Retina (tissue), 1 donor: ENCODE results near the gene TLR1.
A peak's percentile ranks its signal among the peaks of the same experiment; 100 is the strongest.
"Not testable (repeated sequence)": the region's sequence is repeated elsewhere in the genome, so short reads cannot be mapped to it uniquely, and the experiment has no call there.

ENCODE experiments used
- DNase-seq: peaks from one replicate; pipeline ENCODE4 v3.0.0-alpha.2; 2016

The TLR1 gene, protein sequence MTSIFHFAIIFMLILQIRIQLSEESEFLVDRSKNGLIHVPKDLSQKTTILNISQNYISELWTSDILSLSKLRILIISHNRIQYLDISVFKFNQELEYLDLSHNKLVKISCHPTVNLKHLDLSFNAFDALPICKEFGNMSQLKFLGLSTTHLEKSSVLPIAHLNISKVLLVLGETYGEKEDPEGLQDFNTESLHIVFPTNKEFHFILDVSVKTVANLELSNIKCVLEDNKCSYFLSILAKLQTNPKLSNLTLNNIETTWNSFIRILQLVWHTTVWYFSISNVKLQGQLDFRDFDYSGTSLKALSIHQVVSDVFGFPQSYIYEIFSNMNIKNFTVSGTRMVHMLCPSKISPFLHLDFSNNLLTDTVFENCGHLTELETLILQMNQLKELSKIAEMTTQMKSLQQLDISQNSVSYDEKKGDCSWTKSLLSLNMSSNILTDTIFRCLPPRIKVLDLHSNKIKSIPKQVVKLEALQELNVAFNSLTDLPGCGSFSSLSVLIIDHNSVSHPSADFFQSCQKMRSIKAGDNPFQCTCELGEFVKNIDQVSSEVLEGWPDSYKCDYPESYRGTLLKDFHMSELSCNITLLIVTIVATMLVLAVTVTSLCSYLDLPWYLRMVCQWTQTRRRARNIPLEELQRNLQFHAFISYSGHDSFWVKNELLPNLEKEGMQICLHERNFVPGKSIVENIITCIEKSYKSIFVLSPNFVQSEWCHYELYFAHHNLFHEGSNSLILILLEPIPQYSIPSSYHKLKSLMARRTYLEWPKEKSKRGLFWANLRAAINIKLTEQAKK

DNA sequence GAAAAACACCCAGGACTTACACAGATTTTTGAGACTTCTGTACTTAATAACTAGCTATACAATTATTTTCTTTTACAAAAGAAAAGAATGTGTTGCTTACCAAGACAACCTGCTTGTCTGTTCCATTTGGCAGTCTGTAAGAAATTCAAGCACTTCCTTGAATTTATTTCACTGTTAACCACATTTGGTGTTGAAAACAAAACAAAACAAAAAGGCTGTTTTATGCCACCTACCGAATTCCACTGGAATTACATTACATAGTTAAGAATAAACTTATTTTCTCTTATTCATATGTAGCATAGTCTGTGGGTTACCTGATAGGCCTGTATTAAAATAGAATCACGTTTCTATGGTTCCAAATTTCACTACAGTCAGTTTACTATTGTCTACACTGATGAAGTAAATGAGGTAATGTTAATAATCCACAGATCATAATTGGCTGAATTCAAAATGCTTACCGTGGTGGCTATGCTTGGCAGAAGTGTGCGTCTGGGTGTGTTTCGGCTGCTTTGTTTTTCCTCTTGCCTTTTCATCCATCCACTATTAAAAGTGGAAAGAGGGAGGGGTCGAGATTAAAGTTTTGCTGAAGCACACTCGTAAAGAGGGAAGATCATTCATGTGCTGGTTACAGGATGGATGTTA is at the start of gene TLR1:
Gene TLR1, minus strand, starts transcription at position 138 of the 642 bp plus-strand sequence. CDS start 5,960 bp downstream, outside the sequence.
- DNase-seq = no peak

DNA sequence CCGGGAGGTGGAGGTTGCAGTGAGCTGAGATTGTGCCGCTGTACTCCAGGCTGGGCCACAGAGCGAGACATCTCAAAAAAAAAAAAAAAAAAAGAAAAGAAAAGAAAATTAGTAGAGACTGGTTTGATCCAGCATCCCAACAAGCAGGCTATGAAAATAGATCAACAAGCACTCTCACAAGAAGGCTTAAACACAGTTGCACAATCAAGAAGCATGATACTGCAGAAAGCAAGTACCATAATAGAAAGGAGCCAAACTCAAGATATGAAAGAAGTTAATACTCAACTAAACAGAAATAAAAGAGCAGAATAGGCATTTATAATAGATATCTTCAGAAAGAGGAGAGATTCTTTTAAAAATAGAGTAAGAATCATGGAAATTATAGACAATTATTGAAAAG is 41.4 kb upstream of the TLR1 start:
- DNase-seq = no peak

DNA sequence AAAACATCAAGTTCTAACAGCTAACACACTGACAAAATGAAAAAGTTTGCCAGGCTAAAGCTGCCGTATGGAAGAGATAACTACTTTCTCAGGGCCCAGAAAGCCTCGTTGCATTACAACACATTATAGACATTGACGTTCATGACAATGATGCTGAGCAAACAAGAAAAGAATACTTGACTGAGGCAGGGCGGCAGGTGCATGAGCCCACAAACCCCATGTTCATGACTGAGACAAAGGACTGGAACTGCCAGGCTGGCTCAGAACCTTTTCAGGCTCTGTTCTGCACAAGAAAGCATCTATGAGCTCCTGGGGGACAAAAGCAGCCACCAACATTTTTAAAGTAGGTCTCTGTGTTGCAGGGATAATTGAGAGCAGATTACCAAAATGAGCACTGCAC is 38.4 kb upstream of the TLR1 start:
- DNase-seq = peak; percentile 10

DNA sequence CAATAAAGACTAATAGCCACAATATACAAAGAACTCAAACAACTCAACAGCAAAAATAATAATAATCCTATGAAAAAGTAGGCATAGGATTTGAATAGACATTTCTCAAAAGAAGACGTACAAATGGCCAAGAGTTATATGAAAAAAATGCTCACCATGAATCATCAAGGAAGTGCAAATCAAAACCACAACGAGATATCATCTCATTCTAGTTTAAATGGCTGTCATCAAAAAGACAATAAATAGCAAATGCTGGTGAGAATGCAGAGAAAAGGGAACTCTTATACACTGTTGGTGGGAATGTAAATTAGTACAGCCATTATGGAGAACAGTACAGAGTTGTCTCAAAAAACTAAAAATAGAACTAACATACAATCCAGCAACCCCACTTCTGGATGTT is 33.3 kb upstream of the TLR1 start:
- no peak for DNase-seq

DNA sequence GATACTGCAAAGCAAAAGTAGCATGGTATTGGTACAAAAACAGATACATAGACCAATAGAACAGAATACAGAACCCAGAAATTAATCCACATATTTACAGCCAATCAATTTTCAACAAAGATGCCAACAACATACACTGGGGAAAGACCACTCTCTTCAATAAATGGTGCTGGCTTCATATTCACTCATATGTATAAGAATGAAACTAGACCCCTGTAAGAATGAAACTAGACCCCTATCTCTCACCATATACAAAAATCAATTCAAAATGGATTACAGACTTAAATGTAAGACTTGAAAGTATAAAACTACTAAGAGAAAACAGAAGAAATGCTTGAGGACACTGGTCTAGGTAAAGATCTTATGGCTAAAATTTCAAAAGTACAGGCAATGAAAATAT is 32.7 kb upstream of the TLR1 start:
- DNase-seq = no peak

DNA sequence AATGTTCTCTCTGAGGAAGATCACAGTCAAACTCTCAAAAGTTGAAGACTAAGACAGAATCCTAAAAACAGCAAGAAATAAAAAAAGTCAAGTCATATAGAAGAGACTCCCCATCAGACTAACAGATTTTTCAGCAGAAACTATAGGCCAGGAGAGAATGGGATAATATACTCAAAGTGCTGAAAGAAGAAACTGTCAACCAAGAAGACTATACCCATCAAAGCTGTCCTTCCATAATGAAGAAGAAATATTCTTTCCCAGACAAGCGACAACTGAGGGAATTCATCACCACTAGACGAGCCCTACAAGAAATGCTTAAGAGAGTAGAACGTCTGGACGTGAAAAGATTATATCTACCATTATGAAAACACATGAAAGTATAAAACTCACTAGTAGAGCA is 30.0 kb upstream of the TLR1 start:
- no peak for DNase-seq

DNA sequence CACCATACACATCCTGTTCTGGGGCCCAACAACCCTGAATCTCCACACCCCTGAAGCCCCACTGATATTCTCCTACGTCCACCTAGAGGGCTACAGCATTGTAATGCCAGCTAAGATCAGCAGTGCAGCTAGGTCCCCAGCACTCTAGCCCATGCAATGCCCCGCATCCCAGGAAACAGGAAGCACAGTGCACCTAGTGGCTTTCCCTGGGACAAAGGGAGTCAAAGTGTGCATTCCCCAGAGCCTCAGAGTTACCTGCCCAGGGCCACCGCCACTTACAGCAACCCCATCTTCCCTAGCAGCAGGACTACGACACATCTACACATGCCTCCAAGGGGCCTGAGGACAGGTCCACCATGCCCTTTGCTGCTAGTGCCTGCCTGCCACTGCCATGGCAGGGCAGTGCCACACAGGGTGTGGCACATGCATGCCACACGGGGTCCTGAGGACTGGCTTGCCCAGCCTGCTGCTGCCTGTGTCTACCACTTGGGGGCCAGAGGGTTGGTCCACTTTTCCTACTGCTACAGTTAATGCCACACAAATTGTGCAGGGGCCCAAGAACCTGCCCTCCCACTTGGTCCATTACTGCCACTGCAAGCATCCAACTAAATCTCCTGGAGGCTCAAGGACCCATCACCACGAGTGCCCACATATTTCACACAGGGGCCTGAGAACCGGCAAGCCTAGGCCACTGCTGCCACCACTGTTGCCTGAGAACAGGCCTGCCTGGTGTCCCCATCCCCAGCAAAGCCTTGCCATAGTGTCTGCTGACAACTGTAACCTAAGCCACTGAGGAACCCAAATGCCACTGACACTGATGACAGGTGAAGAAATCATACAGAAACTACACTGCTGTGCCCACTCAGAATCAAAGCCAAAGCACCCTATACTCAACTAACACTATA is 28.3 kb upstream of the TLR1 start:
- no peak for DNase-seq

DNA sequence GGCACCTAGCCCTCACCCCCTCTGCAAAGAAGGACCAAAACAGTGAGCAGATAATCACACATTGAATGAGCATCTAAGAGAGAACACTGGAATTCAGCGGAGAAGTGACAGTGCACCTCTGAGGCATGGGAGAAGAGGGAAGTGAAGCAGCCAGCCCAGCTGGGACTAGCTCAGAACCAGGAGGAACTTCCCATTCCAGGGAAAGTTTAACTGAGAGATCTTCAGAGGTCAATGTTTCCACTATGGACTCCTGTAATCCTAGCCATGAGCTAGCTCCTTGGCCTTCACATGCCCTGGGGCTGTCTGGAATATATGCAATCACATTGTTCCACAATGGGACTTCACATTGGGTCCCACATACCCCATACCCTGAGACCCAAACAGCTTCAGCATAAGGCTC is 27.6 kb upstream of the TLR1 start:
- DNase-seq = no peak

DNA sequence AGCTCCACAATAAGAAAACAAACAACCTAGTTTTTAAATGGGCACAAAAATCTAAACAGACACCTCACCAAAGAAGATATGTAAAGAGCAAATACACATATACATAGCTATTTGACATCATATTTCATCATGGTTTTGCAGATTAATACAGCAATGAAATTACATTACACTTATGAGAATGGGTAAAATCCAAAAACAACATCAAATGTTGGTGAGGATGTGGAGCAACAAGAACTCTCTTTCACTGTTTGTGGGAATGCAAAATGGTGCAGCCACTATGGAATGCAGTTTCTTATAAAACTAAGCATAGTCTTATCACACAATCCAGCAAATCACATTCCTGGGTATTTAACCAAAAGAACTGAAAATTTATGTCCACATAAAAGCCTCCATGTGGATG is 27.1 kb upstream of the TLR1 start:
- DNase-seq = no peak

DNA sequence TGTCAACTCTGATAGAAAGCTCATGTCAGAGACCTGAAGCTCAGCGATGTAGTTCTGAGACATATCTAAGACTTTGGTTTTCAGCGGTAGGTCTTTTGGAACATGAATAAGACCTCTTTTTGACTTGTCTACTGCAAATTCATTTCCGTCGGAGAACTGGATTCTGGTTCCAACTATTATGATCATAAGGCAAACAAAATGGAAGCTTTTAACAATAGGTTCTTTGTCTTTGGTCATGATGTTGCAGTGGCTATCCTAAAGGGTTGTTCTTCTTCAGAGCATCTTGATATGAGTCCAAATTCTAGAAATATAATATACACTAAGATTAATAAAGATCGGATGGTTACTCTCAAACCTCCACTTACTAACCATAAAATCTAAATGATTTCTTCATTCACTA is 24.6 kb upstream of the TLR1 start:
- DNase-seq = no peak

DNA sequence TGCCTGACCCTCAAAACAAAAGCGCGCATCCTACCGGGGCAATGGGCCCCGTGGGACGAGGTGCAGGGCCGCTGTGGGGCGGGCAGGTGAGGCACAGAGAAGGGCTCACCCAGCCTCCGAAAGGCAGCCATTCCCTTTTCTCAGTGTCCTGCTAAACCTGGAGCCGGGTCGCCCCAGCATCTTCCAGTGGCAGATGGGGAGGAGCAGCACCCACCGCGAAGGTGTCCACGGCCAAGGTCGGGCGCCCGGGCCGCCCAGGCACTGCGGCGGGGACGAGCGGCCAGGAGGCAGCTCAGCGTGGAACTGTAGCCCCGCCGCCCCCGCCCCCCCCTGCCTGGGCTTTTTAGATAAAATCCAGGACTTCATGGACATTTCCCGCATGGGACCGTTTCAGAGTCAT is 19.2 kb upstream of the TLR1 start:
- no peak for DNase-seq

DNA sequence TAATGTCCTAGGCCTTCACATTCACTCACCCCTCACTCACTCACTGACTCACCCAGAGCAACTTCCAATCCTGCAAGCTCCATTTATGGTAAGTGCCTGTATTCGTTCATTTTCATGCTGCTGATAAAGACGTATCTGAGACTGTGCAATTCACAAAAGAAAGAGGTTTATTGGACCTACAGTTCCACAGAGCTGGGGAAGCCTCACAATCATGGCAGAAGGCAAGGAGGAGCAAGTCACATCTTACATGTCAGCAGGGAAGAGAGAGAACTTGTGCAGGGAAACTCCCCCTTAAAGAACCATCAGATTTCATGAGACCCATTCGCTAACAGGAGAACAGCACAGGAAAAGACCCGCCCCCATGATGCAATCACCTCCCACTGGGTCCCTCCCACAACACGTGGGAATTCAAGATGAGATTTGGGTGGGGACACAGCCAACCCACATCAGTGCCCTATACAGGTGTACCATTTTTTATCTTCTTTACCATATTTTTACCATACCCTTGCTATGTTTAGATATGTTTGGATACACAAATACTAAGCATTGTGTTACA is 18.2 kb upstream of the TLR1 start:
- DNase-seq = no peak

DNA sequence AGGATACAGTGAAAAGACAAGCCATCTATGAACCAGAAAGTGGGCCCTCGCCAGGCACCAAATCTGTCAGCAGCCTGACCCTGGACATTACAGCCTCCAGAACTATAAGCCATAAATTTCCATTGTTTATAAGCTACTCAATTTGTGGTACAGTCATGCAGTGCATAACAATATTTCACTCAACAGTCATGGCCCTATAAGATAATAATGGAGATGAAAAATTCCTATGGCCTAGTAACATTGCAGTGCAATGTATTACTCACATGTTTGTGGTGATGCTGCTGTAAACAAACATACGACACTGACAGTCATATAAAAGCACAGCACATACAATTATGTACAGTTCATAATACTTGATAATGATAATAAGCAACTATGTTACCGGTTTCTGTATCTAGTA is 17.1 kb upstream of the TLR1 start:
- DNase-seq = no peak

DNA sequence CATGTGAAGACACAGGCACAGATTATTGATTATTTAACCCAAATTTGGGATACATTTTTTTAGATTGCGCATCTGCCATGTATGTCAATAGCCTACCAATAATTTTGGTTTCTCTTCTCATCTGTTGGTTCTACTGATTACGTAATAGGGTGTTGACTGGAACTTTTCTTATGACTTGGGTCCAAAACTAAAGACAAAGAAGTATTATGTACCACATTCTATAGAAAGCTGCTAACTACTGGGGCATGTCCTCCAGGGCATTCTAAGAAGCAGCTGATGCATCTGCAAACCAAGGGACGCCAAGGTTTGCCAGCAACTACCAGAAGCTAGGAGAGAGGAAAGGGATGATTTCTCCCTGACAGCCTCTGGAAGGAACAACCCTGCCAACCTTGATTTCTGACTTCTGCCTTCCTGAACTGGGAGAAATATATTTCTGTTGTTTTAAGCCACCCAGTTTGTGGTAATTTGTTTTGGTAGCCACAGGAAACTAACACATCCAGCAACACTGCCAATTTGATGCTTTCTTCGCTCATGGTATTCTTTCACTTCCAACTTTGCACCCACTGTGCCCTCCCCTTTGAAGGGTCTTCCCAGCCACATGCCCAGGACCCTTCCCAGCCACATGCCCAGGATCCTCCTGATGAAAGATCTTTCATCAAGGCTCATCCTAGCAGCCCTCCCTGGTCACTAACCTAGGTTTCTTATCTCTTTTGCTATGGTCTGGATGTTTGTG is 15.9 kb upstream of the TLR1 start:
- DNase-seq = no peak

DNA sequence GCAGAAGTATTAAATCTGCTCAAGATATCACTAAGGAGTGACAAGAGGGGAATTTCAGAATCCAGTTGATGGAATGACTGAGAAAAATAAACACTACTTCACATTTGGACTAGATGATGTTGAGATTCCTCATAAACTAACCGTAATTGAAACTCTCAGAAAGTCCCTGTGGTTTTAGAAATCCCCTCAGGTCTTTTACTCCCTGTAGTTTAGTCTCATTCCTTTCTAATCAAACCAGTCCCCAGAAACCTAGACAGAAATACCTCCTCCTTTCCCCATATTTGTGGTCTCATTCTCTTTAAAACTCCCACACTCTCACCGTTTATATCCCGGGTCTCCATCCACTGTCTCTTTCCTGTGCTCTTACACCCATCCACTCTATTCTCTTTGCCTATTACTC is 15.0 kb upstream of the TLR1 start:
- DNase-seq = no peak

DNA sequence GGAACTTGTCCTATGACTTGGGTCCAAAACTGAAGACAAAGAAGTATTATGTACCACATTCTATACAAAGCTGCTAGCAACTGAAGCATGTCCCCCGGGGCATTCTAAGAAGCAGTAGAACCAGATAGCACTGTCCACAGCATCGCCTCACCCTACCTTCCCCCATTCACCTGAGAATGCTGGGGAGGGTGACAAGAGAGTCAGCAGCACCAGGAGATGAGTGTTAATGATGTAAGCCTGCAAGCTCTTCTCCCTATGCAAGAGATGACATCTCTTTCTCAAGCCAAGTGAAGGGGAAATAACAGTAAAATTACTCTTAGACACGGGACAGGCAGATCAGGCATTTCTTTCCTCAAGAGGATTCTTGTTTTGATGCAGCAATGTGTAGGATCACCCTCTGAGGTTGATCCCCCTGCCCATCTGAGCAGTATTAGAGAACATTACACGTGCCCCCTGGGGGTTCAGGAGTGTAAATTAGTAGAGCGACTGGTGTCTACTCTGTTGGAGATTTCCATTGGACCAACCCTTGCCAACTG is 13.9 kb upstream of the TLR1 start:
- DNase-seq = no peak

DNA sequence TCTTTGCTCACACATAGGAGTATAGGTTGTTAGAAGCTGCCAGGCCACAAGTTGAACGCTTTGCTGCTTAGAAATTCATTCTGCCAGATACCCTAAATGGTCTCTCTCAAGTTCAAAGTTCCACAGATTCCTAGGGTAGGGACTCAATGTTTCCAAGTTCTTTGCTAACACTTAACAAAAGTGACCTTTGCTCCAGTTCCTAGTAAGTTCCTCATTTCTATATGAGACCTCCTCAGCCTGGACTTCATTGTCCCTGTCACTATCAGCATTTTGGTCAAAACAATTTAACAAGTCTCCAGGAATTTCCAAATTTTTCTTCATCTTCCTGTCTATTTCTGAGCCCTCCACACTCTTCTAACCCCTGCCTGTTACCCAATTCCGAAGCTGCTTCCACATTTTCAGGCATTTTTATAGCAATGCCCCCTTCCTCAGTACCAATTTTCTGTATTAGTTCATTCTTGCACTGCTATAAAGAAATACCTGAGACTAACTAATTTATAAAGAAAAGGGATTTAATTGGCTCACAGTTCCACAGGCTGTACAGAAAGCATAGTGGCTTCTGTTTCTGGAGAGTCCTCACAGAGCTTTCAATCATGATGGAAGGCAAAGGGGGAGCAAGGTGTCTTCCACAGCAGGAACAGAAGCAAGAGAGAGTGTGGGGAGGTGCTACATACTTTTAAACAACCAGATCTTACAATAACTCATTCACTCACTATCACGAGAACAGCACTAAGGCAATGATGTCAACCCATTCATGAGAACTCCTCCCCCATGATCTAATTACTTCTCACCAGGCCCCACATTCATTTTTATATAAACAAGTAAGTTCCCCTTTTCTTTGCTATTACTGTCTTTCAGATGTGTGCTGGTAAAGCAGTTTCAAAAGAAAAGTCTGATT is 11.5 kb upstream of the TLR1 start:
- DNase-seq = no peak

DNA sequence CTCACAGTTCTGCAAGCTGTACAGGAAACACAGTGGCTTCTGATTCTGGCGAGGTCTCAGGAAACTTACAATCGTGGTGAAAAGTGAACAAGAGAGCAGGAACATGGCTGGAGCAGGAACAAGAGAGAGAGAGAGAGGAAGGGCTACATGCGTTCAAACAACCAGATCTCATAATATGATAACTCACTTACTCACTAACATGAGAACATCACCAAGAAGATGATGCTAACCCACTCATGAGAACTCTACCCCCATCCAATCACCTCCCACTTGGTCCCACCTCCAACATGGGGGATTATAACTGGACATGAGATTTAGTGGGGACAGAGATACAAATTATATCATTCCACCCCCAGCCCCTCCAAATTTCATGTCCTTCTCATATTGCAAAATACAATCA is 9.8 kb upstream of the TLR1 start:
- DNase-seq = no peak

DNA sequence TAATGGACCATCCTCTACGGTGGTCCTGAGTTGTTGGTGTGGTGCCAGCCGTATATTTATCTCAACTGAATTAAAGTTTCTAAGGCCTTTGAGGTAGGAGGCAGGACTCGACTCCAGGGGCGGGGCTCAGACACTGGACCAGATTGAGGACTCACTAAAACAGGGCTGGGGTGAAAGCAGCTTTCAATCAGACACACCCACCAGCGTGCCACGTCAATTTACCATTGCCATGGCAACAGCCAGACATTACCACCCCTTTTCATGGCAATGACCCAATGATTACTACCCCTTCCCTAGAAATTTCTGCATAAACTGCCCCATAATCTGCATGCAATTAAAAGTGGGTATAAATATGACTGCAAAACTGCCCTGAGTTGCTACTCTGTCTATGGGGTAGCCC is 6.7 kb upstream of the TLR1 start:
- DNase-seq = no peak

DNA sequence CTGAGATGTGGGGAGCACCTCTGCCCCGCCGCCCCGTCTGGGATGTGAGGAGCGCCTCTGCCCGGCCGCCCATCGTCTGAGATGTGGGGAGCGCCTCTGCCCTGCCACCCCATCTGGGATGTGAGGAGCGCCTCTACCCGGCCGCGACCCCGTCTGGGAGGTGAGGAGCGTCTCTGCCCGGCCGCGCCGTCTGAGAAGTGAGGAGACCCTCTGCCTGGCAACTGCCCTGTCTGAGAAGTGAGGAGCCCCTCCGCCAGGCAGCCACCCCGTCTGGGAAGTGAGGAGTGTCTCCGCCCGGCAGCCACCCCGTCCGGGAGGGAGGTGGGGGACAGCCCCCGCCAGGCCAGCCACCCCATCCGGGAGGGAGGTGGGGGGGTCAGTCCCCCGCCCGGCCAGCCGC is 2.9 kb upstream of the TLR1 start:
- DNase-seq = not testable (repeated sequence)
